Astrocyte (in vitro differentiated cells and primary cell): ENCODE measurements around the gene DNMT1.

Experiments
- CTCF ChIP-seq: IDR thresholded peaks from 2 replicates; pipeline ENCODE4 v1.5.1; 2011; ENCODE audit warnings: low read depth, mild to moderate bottlenecking, inconsistent platforms, low read length, moderate library complexity; ENCODE audit not compliant: insufficient read depth
- EZH2 ChIP-seq: IDR thresholded peaks from 2 replicates; pipeline ENCODE4 v1.6.1; 2012; ENCODE audit warnings: mild to moderate bottlenecking, low read length, inconsistent platforms; ENCODE audit not compliant: insufficient read depth

DNA sequence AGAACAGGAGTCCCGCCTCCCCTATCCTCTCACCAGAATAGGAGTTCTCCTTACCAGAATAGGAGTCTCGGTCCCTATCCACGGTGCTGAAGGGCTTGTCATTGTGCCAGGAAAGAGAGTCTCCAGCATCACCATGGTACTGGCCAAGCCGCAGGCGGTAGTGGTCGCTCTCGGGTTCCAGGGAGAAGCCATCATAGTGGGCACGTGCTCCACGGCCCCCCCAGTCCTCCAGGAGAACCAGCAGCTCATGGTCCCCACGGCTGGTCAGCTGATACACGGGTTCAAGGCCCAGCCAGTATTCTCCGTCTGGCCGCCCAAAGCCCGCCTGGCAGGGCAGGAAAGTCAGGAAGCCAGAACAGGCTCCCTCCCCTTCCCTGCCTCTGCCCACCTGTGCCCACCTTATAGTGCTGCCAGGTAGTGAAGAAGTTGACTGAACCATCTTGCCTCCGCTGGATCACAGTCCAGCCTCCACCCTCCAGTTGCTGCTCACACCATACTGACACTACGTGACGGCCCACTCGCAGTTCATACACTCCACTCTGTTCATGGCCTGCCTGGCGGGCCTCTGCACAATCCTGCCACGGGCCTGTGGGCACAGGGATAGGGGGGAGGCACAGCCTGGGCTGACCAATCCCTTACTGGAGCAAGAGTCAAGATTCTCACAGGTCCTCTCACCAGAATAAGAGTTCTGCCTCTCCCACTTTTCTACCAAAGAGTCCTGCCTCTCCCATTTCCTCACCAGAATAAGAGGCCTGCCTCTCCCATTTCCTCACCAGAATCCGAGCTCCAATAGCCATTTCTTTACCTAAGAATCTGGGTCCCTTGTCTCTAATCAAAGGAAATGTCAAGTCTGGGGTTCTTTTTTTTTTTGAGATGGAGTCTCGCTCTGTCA lies 101.2 kb downstream of the DNMT1 start:
- TF ChIP-seq CTCF (no peak), EZH2 (no peak)
